Mucosa of rectum (tissue), 2 donors: Measurements from ENCODE around the gene ZFAND3.

Experiments
- H3K27ac ChIP-seq, 2 donors: one replicate each; pipeline ENCODE4 v1.7.0; 2013; ENCODE audit warnings: inconsistent platforms in 2 of 2, low read depth in 2 of 2, low read length in 2 of 2
- H3K27me3 ChIP-seq, 2 donors: one replicate each; pipeline ENCODE4 v1.7.0; 2013; ENCODE audit warnings: low read length in 2 of 2; ENCODE audit not compliant: control insufficient read depth in 2 of 2, insufficient read depth in 2 of 2
- H3K36me3 ChIP-seq, 2 donors: one replicate each; pipeline ENCODE4 v1.7.0; 2013; ENCODE audit warnings: low read length in 2 of 2; ENCODE audit not compliant: control insufficient read depth in 2 of 2, insufficient read depth in 2 of 2
- H3K4me1 ChIP-seq, 2 donors: one replicate each; pipeline ENCODE4 v1.7.0; 2013; ENCODE audit warnings: low read length in 2 of 2, mild to moderate bottlenecking in 1 of 2; ENCODE audit not compliant: control insufficient read depth in 2 of 2, insufficient read depth in 2 of 2
- H3K4me3 ChIP-seq, 2 donors: one replicate each; pipeline ENCODE4 v1.7.0; 2013; ENCODE audit warnings: low read length in 2 of 2
- H3K9ac ChIP-seq, 2 donors: one replicate each; pipeline ENCODE4 v1.7.0; 2013; ENCODE audit warnings: low read length in 2 of 2, low read depth in 1 of 2, mild to moderate bottlenecking in 1 of 2
- H3K9me3 ChIP-seq, 2 donors: one replicate each; pipeline ENCODE4 v1.7.0; 2013; ENCODE audit warnings: low read length in 2 of 2; ENCODE audit not compliant: control insufficient read depth in 2 of 2
- donor health status: healthy.
- donor health status: Normal muscosa, but diverticular disease.

The ZFAND3 gene

GRCh38 chr6:38065734-38066305, 246.3 kb downstream of the ZFAND3 start:
- Histone ChIP-seq H3K4me3 (no peak overlapping the region), H3K27me3 (no peaks in the 10 kb centered on the region), H3K9ac (no peak overlapping the region), H3K9me3 (no peaks in the 10 kb centered on the region), H3K27ac (no peak overlapping the region), H3K4me1 (peaks cover 0 to 4% of the 10 kb centered on the region in 2 donors), H3K36me3 (peaks cover 18 to 22% of the 10 kb centered on the region in 2 donors)

GRCh38 chr6:38067263-38067980, 247.9 kb downstream of the ZFAND3 start:
- H3K27me3 ChIP-seq, result no peaks in the 10 kb centered on the region
- H3K4me3 ChIP-seq, result no peak overlapping the region
- H3K27ac ChIP-seq, result no peak overlapping the region
- peaks cover 0 to 4% of the 10 kb centered on the region in 2 donors for H3K4me1 ChIP-seq
- no peaks in the 10 kb centered on the region for H3K9me3 ChIP-seq
- peaks cover 9 to 11% of the 10 kb centered on the region in 2 donors for H3K36me3 ChIP-seq
- no peak overlapping the region for H3K9ac ChIP-seq

DNA sequence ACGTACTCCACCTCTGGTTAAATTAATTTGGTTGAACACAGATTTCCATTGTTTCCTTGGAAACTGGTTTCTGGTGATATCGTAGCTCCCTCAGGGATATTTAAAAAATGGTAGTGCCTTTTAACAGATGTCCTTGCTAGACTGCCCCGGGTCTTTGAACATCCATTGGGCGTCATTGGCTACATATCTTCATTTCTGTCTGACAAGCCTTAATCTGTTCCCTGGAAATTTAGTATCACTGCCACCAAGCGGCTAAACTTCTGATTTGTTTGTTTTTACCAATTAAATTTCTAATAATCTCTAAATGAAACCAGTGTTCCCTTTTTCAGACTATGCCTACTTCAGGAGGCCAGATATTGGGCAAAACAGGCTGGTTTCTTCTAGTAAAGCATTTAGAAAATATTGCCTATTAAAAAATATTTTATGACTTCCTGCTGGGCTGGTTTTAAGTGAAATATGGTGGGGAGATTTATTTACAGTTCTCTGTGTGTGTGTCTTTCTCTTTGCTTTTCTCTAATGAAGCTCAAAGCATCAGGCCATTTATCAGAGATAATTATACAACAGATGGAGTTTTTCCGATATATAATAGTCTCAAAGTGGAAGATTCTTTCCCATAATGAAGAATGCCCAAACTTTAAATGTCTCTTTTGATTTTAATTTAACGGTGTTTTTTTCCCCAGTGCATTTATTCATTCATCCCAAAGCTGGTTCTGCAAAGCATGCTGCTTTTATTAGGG, 249.5 kb downstream of the ZFAND3 start:
- H3K9ac ChIP-seq, result no peak overlapping the region
- no peaks in the 10 kb centered on the region for H3K36me3 ChIP-seq

DNA sequence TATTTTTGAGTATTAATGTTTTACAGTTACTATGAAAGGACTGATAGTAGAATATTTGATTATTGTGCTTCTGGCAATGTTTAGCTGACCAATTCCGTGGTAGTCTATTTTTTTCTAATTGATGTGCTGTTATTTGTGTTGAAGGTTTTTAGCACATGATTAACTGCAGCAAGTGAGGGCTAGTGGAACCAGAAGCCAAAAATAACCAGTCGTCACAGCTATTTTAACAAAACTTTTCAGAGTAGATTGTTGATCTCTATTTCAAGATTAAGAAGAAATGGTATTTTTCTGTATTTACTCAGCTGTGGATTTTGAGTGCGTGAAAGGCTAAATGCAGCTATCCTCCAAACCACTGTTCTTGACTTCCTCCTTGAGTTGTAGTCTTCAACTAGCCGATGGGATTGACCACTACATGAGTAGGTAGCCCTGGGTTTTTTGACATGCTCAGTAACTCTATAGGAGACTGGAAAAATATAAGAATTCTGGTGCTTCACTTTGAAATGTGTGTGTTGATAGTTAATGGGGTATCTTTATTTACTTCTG, 258.0 kb downstream of the ZFAND3 start:
- Histone ChIP-seq H3K27me3 (no peaks in the 10 kb centered on the region), H3K9ac (no peak overlapping the region), H3K9me3 (no peaks in the 10 kb centered on the region)

More for the DNA sequence above, 249.5 kb downstream of the ZFAND3 start:
- Histone ChIP-seq H3K4me1 (peaks cover 0 to 4% of the 10 kb centered on the region in 2 donors), H3K9me3 (no peaks in the 10 kb centered on the region), H3K27ac (no peak overlapping the region), H3K4me3 (no peak overlapping the region), H3K27me3 (no peaks in the 10 kb centered on the region)

DNA sequence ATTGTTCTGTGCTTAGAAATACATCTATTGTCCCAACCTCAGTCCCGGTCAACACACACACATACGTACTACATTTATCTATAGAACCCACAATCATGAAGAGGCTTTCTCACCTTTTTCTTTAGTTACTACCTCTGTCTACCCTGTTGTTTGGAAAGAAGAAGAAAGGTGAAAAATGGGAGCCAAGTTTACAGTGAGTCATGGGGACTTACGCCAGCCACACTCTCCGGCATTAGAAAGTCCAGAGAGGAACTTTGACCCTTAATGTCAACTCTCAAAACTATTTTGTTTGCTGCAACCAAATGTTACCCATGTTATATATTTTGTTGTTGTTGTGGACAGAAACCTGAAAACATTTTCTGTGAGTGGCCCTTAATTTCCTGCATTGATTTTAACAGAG, 259.1 kb downstream of the ZFAND3 start:
- Histone ChIP-seq H3K9ac (no peak overlapping the region), H3K4me1 (peaks cover 4 to 12% of the 10 kb centered on the region in 2 donors), H3K9me3 (no peaks in the 10 kb centered on the region), H3K36me3 (peaks cover 0 to 6% of the 10 kb centered on the region in 2 donors), H3K27me3 (no peaks in the 10 kb centered on the region), H3K4me3 (no peak overlapping the region), H3K27ac (no peak overlapping the region)

More for the DNA sequence above, 258.0 kb downstream of the ZFAND3 start:
- Histone ChIP-seq H3K36me3 (no peaks in the 10 kb centered on the region), H3K4me1 (peaks cover 4 to 12% of the 10 kb centered on the region in 2 donors), H3K27ac (no peak overlapping the region), H3K4me3 (no peak overlapping the region)

DNA sequence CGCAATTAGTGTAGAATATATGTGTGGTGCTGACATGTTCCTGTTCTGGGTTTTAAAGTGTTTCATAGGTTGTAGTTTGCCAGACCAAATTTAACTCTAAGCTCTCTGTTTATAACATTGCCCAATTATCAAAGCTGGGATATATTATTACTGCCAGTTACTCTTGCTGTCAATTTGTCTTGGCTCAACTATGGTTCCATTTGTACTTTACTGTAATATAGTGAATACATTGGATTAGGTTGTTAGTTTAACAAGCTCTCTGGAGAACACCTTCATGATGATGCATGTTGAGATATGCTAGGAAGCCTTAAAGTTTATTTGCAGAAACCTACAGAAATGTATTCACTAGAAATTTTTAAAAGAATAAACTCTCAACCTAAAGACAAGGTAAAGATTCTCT, 259.6 kb downstream of the ZFAND3 start:
- Histone ChIP-seq H3K27ac (no peak overlapping the region), H3K27me3 (no peaks in the 10 kb centered on the region), H3K4me3 (no peak overlapping the region)

DNA sequence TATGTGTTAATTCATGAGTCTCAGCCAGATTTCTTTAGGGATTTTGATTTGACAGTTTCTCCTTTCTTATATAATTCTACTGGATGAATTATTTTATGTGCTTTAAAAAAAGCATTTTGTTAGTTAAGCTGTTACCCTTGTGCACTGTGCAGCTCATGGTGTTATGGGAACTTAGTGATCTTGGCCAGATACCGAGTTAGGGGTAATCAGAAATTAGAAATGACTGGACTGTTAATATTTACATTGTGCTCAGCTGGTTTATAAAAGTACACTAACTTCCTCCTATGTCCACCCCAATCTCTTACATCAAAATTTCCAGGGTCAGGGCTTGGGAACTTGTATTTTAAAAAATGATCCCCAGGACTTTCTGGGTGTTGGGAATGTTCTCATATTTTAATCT, 260.0 kb downstream of the ZFAND3 start:
- H3K27ac ChIP-seq, result no peak overlapping the region
- no peaks in the 10 kb centered on the region for H3K27me3 ChIP-seq
- H3K9ac ChIP-seq, result no peak overlapping the region
- peaks cover 4 to 12% of the 10 kb centered on the region in 2 donors for H3K4me1 ChIP-seq
- no peak overlapping the region for H3K4me3 ChIP-seq
- peaks cover 1 to 6% of the 10 kb centered on the region in 2 donors for H3K36me3 ChIP-seq
- no peaks in the 10 kb centered on the region for H3K9me3 ChIP-seq

More for the DNA sequence above, 259.6 kb downstream of the ZFAND3 start:
- H3K9ac ChIP-seq, result no peak overlapping the region
- no peaks in the 10 kb centered on the region for H3K9me3 ChIP-seq
- H3K4me1 ChIP-seq, result peaks cover 4 to 12% of the 10 kb centered on the region in 2 donors
- H3K36me3 ChIP-seq, result peaks cover 0 to 6% of the 10 kb centered on the region in 2 donors

DNA sequence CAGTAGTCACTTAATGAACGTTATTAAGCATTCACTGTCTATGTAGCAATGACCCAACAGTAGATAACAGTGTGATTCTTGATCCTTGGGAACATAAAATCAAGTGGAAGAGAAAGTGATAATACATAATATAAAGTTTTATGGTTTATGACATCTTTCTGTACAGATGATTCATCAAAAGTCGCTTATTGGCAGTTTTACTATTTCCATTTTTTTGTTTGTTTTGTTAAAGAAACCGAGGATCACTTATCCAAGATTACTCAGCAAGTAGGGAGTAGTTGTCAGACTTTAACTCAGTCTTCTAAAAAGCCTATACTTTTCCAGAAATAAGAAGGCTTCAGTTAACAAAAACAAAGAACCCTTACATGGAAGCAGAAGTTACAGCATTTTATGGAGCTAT, 260.8 kb downstream of the ZFAND3 start:
- Histone ChIP-seq H3K4me3 (no peak overlapping the region), H3K9ac (no peak overlapping the region), H3K9me3 (no peaks in the 10 kb centered on the region), H3K27me3 (no peaks in the 10 kb centered on the region), H3K4me1 (peaks cover 4 to 12% of the 10 kb centered on the region in 2 donors), H3K27ac (peak overlapping the region in 1 of 2 donors; percentile 10), H3K36me3 (peaks cover 5 to 6% of the 10 kb centered on the region in 2 donors)

DNA sequence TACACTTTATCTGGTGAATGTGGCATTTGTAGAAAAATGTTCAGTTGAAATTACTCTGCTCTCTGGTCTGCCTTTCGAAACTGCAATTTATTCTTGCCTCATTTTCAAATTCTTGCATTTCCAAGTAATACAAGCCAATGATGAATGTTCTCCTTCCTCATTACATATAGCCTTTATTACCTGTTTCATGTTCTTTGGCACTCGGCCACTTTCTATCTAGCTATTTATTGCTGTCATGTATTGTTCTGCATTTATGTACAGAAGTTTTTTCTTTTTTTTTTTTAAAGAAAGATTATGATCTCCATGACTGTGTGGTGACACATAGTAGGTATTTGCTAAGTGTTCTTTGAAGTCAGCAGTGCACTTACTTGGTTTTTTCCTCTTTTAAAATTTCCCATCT, 261.4 kb downstream of the ZFAND3 start:
- no peaks in the 10 kb centered on the region for H3K9me3 ChIP-seq
- peaks cover 4 to 12% of the 10 kb centered on the region in 2 donors for H3K4me1 ChIP-seq
- H3K9ac ChIP-seq, result no peak overlapping the region
- no peak overlapping the region for H3K4me3 ChIP-seq
- peaks cover 5 to 6% of the 10 kb centered on the region in 2 donors for H3K36me3 ChIP-seq
- no peaks in the 10 kb centered on the region for H3K27me3 ChIP-seq
- H3K27ac ChIP-seq, result peak overlapping the region in 1 of 2 donors; percentile 10

GRCh38 chr6:38085031-38085430, 265.5 kb downstream of the ZFAND3 start:
- Histone ChIP-seq H3K36me3 (peaks cover 5 to 6% of the 10 kb centered on the region in 2 donors), H3K9me3 (no peaks in the 10 kb centered on the region), H3K9ac (no peak overlapping the region), H3K4me1 (peaks cover 4 to 8% of the 10 kb centered on the region in 2 donors), H3K27me3 (no peaks in the 10 kb centered on the region), H3K4me3 (no peak overlapping the region), H3K27ac (no peak overlapping the region)
